CD4-positive, alpha-beta memory T cell (primary cell): Measurements from ENCODE around the gene BEX3. TPM values are rescaled to one million over a fixed set of nuclear protein-coding genes. Genes with fewer than 3 reads are reported as not detected.

Experiments
- CTCF ChIA-PET: fragments of 350-600 bp; sonication (Branson Sonifier 250); formaldehyde crosslinking; loops from one replicate; lab custom pipeline; 2021; ENCODE audit warnings: inconsistent platforms; ENCODE audit not compliant: partially characterized antibody; lab: Charles Lee
- POLR2A ChIA-PET: fragments of 350-600 bp; sonication (Branson Sonifier 250); formaldehyde crosslinking; loops from one replicate; lab custom pipeline; 2021; ENCODE audit not compliant: partially characterized antibody; lab: Charles Lee
- DNase-seq, 5 donors: peaks; one replicate each; pipeline versions ENCODE4 v3.0.0 to v3.0.0-alpha.2; 2020 to 2022; ENCODE audit warnings: mixed read lengths in 1 of 5
- H3K27ac ChIP-seq: one replicate; pipeline ENCODE4 v1.7.0; 2013; ENCODE audit warnings: low read depth, low read length
- H3K27me3 ChIP-seq: 2 replicates; pipeline ENCODE4 v1.7.0; 2013; ENCODE audit warnings: mild to moderate bottlenecking, low read length, moderate library complexity; ENCODE audit not compliant: insufficient read depth
- H3K36me3 ChIP-seq: 2 replicates; pipeline ENCODE4 v1.7.0; 2013; ENCODE audit warnings: mild to moderate bottlenecking, low read length, moderate library complexity; ENCODE audit not compliant: insufficient read depth
- H3K4me1 ChIP-seq: 2 replicates; pipeline ENCODE4 v1.7.0; 2013; ENCODE audit warnings: mild to moderate bottlenecking, low read length, moderate library complexity; ENCODE audit not compliant: insufficient read depth
- H3K4me3 ChIP-seq, 2 donors: one replicate each; pipeline ENCODE4 v1.7.0; 2013; ENCODE audit warnings: low read length in 2 of 2, mild to moderate bottlenecking in 1 of 2
- H3K9me3 ChIP-seq, 2 donors: one replicate each; pipeline ENCODE4 v1.7.0; 2013; ENCODE audit warnings: low read length in 2 of 2, control low read depth in 1 of 2; ENCODE audit not compliant: control insufficient read depth in 1 of 2
- H3K27ac Mint-ChIP-seq, 7 donors: one replicate each; pipeline ENCODE4 v1.8.0; 2020 to 2021; ENCODE audit warnings: mixed read lengths in 7 of 7, mild to moderate bottlenecking in 6 of 7, inconsistent platforms in 3 of 7, moderate library complexity in 3 of 7
- H3K27me3 Mint-ChIP-seq, 2 donors: one replicate each; pipeline ENCODE4 v1.8.0; 2020 to 2021; ENCODE audit warnings: mixed read lengths in 2 of 2
- H3K36me3 Mint-ChIP-seq, 2 donors: one replicate each; pipeline ENCODE4 v1.8.0; 2020 to 2021; ENCODE audit warnings: mixed read lengths in 2 of 2, inconsistent platforms in 1 of 2, mild to moderate bottlenecking in 1 of 2
- H3K4me1 Mint-ChIP-seq, 4 donors: one replicate each; pipeline ENCODE4 v1.8.0; 2020 to 2021; ENCODE audit warnings: mixed read lengths in 4 of 4, mild to moderate bottlenecking in 1 of 4
- H3K4me3 Mint-ChIP-seq, 8 donors: one replicate each; pipeline ENCODE4 v1.8.0; 2020 to 2021; ENCODE audit warnings: mixed read lengths in 8 of 8, mild to moderate bottlenecking in 7 of 8, moderate library complexity in 6 of 8, inconsistent platforms in 3 of 8
- H3K9me3 Mint-ChIP-seq, 8 donors: one replicate each; pipeline ENCODE4 v1.8.0; 2020 to 2021; ENCODE audit warnings: mixed read lengths in 8 of 8, mild to moderate bottlenecking in 5 of 8, inconsistent platforms in 3 of 8, moderate library complexity in 1 of 8
- intact Hi-C: fragments of 100-400 bp; cut with micrococcal nuclease; formaldehyde crosslinking; loops from one replicate; pipeline ENCODE4 v1.15.1; 2023
- polyA plus RNA-seq, 2 donors: library from polyadenylated mRNA; unstranded; fragments of 300-500 nt; fragmentation: Illumina TruSeq; gene quantifications; one replicate each; pipeline ENCODE4 v1.2.3, GENCODE V29; 2021
- total RNA-seq, 2 experiments: library from RNA; stranded (reverse); gene quantifications; one replicate each; pipeline ENCODE4 v1.2.3, GENCODE V29; 2021

BEX3 gene
- total and polyA plus RNA-seq, 4 experiments from 2014 or later, result 50.6 to 94.0 (median 69.0) TPM

DNA sequence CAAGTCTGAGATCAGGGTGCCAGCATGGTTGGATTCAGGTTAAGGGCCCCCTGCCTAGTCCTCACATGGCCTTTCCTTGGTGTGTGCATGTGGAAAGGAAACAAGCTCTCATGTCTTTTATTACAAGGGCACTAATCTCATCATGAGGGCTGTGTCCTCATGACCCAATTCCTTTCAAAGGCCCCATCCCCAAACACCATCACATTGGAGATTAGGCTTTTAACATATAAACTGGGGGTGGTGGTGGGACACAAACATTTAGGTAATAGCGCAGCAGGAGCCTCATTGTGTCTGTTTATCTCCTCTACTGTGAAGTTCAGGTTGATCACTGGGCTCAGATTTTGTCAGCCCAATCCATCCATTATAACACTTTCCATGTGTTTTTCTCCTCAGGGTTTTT lies 41.0 kb downstream of the BEX3 start:
- Mint-ChIP-seq H3K27ac (no peak overlapping the region), H3K27me3 (no peaks in the 10 kb centered on the region), H3K4me1 (peaks cover 0 to 6% (median 0%) of the 10 kb centered on the region in 4 donors), H3K36me3 (no peaks in the 10 kb centered on the region), H3K9me3 (no peaks in the 10 kb centered on the region), H3K4me3 (no peak overlapping the region)
- CTCF ChIA-PET, result no interaction called here
- no peak for DNase-seq
- Histone ChIP-seq H3K4me3 (no peak overlapping the region), H3K36me3 (no peaks in the 10 kb centered on the region), H3K27ac (no peak overlapping the region), H3K9me3 (no peaks in the 10 kb centered on the region), H3K4me1 (no peaks in the 10 kb centered on the region), H3K27me3 (no peaks in the 10 kb centered on the region)
- intact Hi-C loops, result no loop called here
- POLR2A ChIA-PET, result interaction anchor here (0.6 kb wide), 1 partner anchor 25 kb away, joined by 4 read pairs; no protein-coding TSS in a partner anchor

DNA sequence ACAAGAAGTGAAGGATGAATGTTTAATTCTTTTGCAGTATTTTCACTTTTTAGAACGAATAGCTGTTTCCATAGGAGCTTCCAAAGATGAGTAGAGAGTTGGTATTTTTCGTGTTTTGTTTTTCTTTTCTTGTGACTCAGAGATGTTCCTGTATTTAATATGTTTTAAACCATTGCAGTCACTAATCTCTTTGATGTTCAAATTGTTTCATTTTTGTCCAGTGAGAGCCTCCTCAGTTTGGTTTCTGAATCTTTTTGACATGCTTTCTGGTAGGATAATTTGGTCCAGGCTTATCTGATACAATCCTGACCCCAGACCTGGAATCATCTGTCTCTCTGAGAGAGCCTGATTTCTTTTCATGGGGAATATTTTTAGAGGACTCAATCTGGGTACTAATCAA lies 41.6 kb downstream of the BEX3 start:
- CTCF ChIA-PET, result no interaction called here
- no peaks in the 10 kb centered on the region for H3K36me3 Mint-ChIP-seq
- no peaks in the 10 kb centered on the region for H3K9me3 ChIP-seq
- intact Hi-C loops, result no loop called here
- no peaks in the 10 kb centered on the region for H3K27me3 Mint-ChIP-seq
- no peaks in the 10 kb centered on the region for H3K4me1 ChIP-seq
- H3K27ac Mint-ChIP-seq, result no peak overlapping the region
- H3K27me3 ChIP-seq, result no peaks in the 10 kb centered on the region
- H3K4me1 Mint-ChIP-seq, result peaks cover 0 to 6% (median 0%) of the 10 kb centered on the region in 4 donors
- H3K9me3 Mint-ChIP-seq, result no peaks in the 10 kb centered on the region
- no peak overlapping the region for H3K4me3 ChIP-seq
- no peak for DNase-seq
- H3K27ac ChIP-seq, result no peak overlapping the region
- no peaks in the 10 kb centered on the region for H3K36me3 ChIP-seq
- no peak overlapping the region for H3K4me3 Mint-ChIP-seq
- POLR2A ChIA-PET, result interaction anchor here (0.6 kb wide), 1 partner anchor 25 kb away, joined by 4 read pairs; no protein-coding TSS in a partner anchor

DNA sequence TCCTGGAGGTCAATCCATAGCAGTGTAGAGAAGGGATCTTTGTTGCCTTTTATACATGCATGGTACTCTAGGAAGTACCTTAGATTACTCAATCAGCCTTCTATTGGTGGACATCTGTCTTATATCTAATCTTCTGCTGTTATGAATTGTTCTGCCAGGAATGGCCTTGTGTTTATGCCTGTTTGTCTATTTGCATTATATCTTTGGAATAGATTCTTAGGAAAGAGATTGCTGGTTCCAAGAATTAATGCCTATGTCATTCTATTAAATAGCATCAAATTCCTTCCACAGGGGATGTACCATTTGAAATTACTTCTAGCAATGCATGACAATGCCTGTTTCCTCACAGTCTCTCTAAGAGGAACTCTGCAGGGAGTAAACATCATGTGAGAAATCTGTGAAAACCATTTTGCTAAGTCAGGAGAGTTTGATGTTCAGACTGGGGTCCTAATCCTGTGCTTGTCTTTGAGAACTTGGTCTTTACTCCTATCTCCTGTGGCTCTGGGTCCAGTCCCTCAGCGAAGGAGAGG lies 42.5 kb downstream of the BEX3 start:
- CTCF ChIA-PET, result no interaction called here

DNA sequence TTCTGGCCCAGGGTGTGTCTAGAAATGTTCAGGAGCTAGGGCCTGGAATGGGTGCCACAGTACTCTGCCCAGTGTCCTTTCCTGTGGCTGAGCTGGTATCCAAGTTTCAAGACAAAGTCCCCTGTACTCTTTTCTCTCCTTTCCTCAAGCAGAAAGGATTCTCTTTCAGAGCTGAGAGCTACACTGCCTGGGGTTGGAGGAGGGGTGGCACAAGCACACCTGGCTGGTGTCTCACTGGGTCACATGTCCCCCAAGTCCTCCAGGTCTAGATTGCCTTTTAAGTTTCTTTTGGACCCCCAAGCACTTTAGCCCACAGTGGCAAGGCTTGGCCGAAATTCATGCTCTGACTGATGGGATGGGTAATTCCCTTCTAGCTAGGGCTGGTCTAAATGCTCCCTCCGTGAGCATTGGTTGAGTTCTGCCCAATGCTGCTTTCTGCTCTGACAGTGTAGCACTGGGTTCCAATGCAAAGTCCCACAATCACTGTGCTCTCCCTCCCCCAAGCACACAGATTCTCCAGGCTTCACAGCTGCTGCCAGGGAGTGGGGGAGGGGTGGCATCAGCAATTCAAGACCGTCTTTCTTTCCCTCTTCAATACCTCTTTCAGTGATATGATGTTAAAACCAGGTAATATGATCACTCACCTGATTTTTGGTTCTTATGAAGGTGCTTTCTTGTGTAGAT lies 47.8 kb downstream of the BEX3 start:
- H3K27me3 ChIP-seq, result no peaks in the 10 kb centered on the region
- Mint-ChIP-seq H3K4me1 (no peaks in the 10 kb centered on the region), H3K27ac (no peak overlapping the region), H3K9me3 (peaks cover 0 to 2% (median 0%) of the 10 kb centered on the region in 8 donors), H3K36me3 (no peaks in the 10 kb centered on the region), H3K4me3 (no peak overlapping the region), H3K27me3 (no peaks in the 10 kb centered on the region)
- no peaks in the 10 kb centered on the region for H3K9me3 ChIP-seq
- H3K36me3 ChIP-seq, result no peaks in the 10 kb centered on the region
- ChIA-PET CTCF (no interaction called here), POLR2A (no interaction called here)
- no peaks in the 10 kb centered on the region for H3K4me1 ChIP-seq
- H3K4me3 ChIP-seq, result no peak overlapping the region
- intact Hi-C loops, result no loop called here
- H3K27ac ChIP-seq, result no peak overlapping the region
- no peak for DNase-seq

More for the DNA sequence above, 42.5 kb downstream of the BEX3 start:
- Histone ChIP-seq H3K36me3 (no peaks in the 10 kb centered on the region), H3K27ac (no peak overlapping the region), H3K4me1 (no peaks in the 10 kb centered on the region), H3K27me3 (no peaks in the 10 kb centered on the region), H3K4me3 (no peak overlapping the region), H3K9me3 (no peaks in the 10 kb centered on the region)
- POLR2A ChIA-PET, result no interaction called here
- Mint-ChIP-seq H3K36me3 (no peaks in the 10 kb centered on the region), H3K4me1 (peaks cover 0 to 6% (median 0%) of the 10 kb centered on the region in 4 donors), H3K9me3 (peaks cover 0 to 2% (median 0%) of the 10 kb centered on the region in 8 donors), H3K4me3 (no peak overlapping the region), H3K27me3 (no peaks in the 10 kb centered on the region), H3K27ac (no peak overlapping the region)
- DNase-seq, result no peak
- intact Hi-C loops, result no loop called here

Other genes starting within 250 kb of the BEX3 start
- 10 to 100 TPM; 38.9 to 39.6 TPM for gene BEX4, start 161.4 kb upstream of the BEX3 start, total RNA-seq
- gene BEX4, start 161.4 kb upstream of the BEX3 start, polyA plus RNA-seq, result 100 to 1,000 TPM in 1 of 2 donors, 10 to 100 TPM in 1; 58.3 to 101 TPM
- gene TCEAL8, start 121.4 kb upstream of the BEX3 start, total RNA-seq, result 10 to 100 TPM; 33.9 to 35.3 TPM
- 100 to 1,000 TPM in 1 of 2 donors, 10 to 100 TPM in 1; 71.5 to 122 TPM for gene TCEAL8, start 121.4 kb upstream of the BEX3 start, polyA plus RNA-seq
- gene TCEAL5, start 99.8 kb upstream of the BEX3 start, total RNA-seq, result not detected
- not detected for gene TCEAL5, start 99.8 kb upstream of the BEX3 start, polyA plus RNA-seq
- 10 to 100 TPM; 41.9 to 48.2 TPM for gene BEX2, start 65.5 kb upstream of the BEX3 start, total RNA-seq
- gene BEX2, start 65.5 kb upstream of the BEX3 start, polyA plus RNA-seq, result 100 to 1,000 TPM in 1 of 2 donors, 10 to 100 TPM in 1; 71.4 to 112 TPM
- not detected for gene TCEAL7, start 46.3 kb upstream of the BEX3 start, total RNA-seq
- gene TCEAL7, start 46.3 kb upstream of the BEX3 start, polyA plus RNA-seq, result not detected
- 1 to 10 TPM; 2.0 to 2.4 TPM for gene TCEAL9, start 20.0 kb upstream of the BEX3 start, total RNA-seq
- 1 to 10 TPM; 1.0 to 3.0 TPM for gene TCEAL9, start 20.0 kb upstream of the BEX3 start, polyA plus RNA-seq
- gene RAB40A, start 143.0 kb downstream of the BEX3 start, total RNA-seq, result under 1 TPM in 1 of 2 experiments, not detected in 1; 0.11 TPM
- not detected for gene RAB40A, start 143.0 kb downstream of the BEX3 start, polyA plus RNA-seq
- gene TCEAL4, start 209.0 kb downstream of the BEX3 start, total RNA-seq, result 10 to 100 TPM; 10.0 to 11.2 TPM
- 10 to 100 TPM in 1 of 2 donors, 1 to 10 TPM in 1; 8.8 to 13.4 TPM for gene TCEAL4, start 209.0 kb downstream of the BEX3 start, polyA plus RNA-seq
- gene TCEAL3, start 231.4 kb downstream of the BEX3 start, total RNA-seq, result 1 to 10 TPM; 5.7 to 7.7 TPM
- 1 to 10 TPM; 3.8 to 6.7 TPM for gene TCEAL3, start 231.4 kb downstream of the BEX3 start, polyA plus RNA-seq